ENCODE measurements around the gene SYT8. TPM values are rescaled to one million over a fixed set of nuclear protein-coding genes. Genes with fewer than 3 reads are reported as not detected.
A peak's percentile ranks its signal among the peaks of the same experiment; 100 is the strongest.

The SYT8 gene
- total and polyA plus RNA-seq, 2 experiments from 2014 or later, result not detected

DNA sequence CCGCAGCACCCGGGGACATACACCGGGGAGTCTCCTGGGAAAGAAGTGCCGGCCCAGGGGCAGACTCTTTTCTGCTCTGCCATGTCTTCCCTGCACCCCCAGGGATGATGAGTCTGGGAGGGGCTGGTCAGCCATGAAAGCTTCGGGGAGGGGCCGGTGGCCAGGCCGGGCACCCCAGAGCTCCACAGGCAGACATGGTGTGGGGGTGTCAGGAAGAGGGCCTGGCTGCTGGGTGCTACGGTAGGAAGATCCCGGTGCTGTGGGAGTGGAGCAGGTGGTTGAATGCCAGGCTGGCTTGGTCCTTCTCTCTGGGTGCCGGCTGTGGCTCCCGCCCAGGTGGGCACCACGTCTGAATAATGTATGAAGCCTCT, 35.5 kb downstream of the SYT8 start (continued):
- TF ChIP-seq STAT1 (IDR thresholded peaks at IDR 0.05; ENCODE audit: unreplicated experiment) (no peak), POLR2AphosphoS5 (IDR thresholded peaks at IDR 0.05; ENCODE audit: low read depth) (no peak)
- TF ChIP-seq, protein P1, sequence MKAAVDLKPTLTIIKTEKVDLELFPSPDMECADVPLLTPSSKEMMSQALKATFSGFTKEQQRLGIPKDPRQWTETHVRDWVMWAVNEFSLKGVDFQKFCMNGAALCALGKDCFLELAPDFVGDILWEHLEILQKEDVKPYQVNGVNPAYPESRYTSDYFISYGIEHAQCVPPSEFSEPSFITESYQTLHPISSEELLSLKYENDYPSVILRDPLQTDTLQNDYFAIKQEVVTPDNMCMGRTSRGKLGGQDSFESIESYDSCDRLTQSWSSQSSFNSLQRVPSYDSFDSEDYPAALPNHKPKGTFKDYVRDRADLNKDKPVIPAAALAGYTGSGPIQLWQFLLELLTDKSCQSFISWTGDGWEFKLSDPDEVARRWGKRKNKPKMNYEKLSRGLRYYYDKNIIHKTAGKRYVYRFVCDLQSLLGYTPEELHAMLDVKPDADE (IDR thresholded peaks at IDR 0.05), result no peak

DNA sequence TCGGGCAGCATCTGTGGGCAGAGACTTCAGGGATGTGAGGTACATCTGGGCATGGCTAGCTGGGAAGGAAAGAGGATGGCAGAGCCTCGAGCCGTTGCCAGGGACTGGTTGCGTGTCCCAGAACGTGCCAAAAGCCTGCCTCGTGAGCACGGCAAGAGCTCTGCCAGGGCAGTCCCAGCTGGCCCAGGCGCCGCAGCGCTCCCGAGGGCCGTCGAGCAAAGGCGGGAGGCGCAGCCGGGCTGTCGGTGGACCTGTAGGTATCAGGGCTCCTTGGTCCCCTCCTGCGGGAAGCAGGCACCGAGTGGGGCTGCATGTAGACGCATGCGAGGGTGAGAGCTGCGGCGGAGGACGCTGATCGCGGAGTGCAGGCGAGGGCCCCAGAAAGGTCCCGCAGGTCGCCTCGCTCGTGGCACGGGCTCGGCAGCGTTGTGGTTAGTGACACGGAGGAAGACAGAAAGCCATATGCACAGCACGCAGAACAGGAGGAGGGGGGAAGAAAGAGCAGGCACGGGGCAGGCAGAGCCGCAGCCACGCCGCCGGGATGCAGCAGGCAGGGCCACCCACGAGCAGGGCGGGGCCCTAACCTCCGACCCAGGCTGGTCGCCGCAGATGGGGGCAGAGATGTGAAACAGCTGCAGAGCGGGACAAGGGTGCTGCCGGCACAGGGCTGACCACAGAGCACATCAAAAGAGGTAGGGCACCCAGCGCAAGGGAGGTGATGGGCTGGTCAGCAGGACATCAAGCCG, 36.1 kb downstream of the SYT8 start:
- Histone ChIP-seq H3K27me3 (ENCODE audit: insufficient read depth) (no peaks in the 10 kb centered on the region), H3K36me3 (ENCODE audit: insufficient read depth) (no peaks in the 10 kb centered on the region), H3K27ac (ENCODE audit: low read depth) (no peak overlapping the region), H3K4me1 (ENCODE audit: insufficient read depth) (no peaks in the 10 kb centered on the region), H3K79me2 (replicated peaks; ENCODE audit: insufficient read depth) (no peaks in the 10 kb centered on the region), H4K20me1 (replicated peaks; ENCODE audit: insufficient read depth) (no peaks in the 10 kb centered on the region), H3K9me2 (ENCODE audit: insufficient read depth) (no peaks in the 10 kb centered on the region), H3F3A (replicated peaks; ENCODE audit: low read depth) (no peaks in the 10 kb centered on the region), H2AFZ (no peak overlapping the region), H3K4me3 (no peak overlapping the region), H3K4me2 (no peak overlapping the region)
- no peak for TF ChIP-seq POLR2AphosphoS5 (IDR thresholded peaks at IDR 0.05; ENCODE audit: low read depth)
- TF ChIP-seq, protein P2, sequence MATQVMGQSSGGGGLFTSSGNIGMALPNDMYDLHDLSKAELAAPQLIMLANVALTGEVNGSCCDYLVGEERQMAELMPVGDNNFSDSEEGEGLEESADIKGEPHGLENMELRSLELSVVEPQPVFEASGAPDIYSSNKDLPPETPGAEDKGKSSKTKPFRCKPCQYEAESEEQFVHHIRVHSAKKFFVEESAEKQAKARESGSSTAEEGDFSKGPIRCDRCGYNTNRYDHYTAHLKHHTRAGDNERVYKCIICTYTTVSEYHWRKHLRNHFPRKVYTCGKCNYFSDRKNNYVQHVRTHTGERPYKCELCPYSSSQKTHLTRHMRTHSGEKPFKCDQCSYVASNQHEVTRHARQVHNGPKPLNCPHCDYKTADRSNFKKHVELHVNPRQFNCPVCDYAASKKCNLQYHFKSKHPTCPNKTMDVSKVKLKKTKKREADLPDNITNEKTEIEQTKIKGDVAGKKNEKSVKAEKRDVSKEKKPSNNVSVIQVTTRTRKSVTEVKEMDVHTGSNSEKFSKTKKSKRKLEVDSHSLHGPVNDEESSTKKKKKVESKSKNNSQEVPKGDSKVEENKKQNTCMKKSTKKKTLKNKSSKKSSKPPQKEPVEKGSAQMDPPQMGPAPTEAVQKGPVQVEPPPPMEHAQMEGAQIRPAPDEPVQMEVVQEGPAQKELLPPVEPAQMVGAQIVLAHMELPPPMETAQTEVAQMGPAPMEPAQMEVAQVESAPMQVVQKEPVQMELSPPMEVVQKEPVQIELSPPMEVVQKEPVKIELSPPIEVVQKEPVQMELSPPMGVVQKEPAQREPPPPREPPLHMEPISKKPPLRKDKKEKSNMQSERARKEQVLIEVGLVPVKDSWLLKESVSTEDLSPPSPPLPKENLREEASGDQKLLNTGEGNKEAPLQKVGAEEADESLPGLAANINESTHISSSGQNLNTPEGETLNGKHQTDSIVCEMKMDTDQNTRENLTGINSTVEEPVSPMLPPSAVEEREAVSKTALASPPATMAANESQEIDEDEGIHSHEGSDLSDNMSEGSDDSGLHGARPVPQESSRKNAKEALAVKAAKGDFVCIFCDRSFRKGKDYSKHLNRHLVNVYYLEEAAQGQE (IDR thresholded peaks at IDR 0.05; ENCODE audit: unreplicated experiment), result no peak
- no peak for TF ChIP-seq NANOG (IDR thresholded peaks at IDR 0.05; ENCODE audit: borderline replicate concordance)
- TF ChIP-seq JUNB (IDR thresholded peaks at IDR 0.05; ENCODE audit: unreplicated experiment), result no peak
- no peak for TF ChIP-seq CREB1 (CRISPR knock-in tag; IDR thresholded peaks at IDR 0.05; ENCODE audit: low read depth)
- no peak for TF ChIP-seq STAT1 (IDR thresholded peaks at IDR 0.05; ENCODE audit: unreplicated experiment)
- TF ChIP-seq ZNF331 (CRISPR knock-in tag; IDR thresholded peaks at IDR 0.05; ENCODE audit: low read depth), result no peak
- TF ChIP-seq, protein P3, sequence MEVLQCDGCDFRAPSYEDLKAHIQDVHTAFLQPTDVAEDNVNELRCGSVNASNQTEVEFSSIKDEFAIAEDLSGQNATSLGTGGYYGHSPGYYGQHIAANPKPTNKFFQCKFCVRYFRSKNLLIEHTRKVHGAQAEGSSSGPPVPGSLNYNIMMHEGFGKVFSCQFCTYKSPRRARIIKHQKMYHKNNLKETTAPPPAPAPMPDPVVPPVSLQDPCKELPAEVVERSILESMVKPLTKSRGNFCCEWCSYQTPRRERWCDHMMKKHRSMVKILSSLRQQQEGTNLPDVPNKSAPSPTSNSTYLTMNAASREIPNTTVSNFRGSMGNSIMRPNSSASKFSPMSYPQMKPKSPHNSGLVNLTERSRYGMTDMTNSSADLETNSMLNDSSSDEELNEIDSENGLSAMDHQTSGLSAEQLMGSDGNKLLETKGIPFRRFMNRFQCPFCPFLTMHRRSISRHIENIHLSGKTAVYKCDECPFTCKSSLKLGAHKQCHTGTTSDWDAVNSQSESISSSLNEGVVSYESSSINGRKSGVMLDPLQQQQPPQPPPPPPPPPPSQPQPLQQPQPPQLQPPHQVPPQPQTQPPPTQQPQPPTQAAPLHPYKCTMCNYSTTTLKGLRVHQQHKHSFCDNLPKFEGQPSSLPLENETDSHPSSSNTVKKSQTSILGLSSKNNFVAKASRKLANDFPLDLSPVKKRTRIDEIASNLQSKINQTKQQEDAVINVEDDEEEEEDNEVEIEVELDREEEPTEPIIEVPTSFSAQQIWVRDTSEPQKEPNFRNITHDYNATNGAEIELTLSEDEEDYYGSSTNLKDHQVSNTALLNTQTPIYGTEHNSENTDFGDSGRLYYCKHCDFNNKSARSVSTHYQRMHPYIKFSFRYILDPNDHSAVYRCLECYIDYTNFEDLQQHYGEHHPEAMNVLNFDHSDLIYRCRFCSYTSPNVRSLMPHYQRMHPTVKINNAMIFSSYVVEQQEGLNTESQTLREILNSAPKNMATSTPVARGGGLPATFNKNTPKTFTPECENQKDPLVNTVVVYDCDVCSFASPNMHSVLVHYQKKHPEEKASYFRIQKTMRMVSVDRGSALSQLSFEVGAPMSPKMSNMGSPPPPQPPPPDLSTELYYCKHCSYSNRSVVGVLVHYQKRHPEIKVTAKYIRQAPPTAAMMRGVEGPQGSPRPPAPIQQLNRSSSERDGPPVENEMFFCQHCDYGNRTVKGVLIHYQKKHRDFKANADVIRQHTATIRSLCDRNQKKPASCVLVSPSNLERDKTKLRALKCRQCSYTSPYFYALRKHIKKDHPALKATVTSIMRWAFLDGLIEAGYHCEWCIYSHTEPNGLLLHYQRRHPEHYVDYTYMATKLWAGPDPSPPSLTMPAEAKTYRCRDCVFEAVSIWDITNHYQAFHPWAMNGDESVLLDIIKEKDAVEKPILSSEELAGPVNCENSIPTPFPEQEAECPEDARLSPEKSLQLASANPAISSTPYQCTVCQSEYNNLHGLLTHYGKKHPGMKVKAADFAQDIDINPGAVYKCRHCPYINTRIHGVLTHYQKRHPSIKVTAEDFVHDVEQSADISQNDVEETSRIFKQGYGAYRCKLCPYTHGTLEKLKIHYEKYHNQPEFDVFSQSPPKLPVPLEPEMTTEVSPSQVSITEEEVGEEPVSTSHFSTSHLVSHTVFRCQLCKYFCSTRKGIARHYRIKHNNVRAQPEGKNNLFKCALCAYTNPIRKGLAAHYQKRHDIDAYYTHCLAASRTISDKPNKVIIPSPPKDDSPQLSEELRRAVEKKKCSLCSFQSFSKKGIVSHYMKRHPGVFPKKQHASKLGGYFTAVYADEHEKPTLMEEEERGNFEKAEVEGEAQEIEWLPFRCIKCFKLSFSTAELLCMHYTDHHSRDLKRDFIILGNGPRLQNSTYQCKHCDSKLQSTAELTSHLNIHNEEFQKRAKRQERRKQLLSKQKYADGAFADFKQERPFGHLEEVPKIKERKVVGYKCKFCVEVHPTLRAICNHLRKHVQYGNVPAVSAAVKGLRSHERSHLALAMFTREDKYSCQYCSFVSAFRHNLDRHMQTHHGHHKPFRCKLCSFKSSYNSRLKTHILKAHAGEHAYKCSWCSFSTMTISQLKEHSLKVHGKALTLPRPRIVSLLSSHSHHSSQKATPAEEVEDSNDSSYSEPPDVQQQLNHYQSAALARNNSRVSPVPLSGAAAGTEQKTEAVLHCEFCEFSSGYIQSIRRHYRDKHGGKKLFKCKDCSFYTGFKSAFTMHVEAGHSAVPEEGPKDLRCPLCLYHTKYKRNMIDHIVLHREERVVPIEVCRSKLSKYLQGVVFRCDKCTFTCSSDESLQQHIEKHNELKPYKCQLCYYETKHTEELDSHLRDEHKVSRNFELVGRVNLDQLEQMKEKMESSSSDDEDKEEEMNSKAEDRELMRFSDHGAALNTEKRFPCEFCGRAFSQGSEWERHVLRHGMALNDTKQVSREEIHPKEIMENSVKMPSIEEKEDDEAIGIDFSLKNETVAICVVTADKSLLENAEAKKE (CRISPR knock-in tag; IDR thresholded peaks at IDR 0.05), result no peak
- TF ChIP-seq, protein P1 (IDR thresholded peaks at IDR 0.05), result no peak
- no peak for TF ChIP-seq EZH2 (IDR thresholded peaks at IDR 0.05; ENCODE audit: low read depth, unreplicated experiment)
- DNase-seq (ENCODE audit: low spot score) (peak; percentile 21), ATAC-seq (peak; percentile 57)
- peaks cover 4% of the 10 kb centered on the region for H3K27me3 Mint-ChIP-seq (ENCODE audit: insufficient read depth, low read depth, poor library complexity)
- H3K4me3 Mint-ChIP-seq, result no peak overlapping the region
- H3K27ac Mint-ChIP-seq, result no peak overlapping the region
- H3K9me3 Mint-ChIP-seq, result no peaks in the 10 kb centered on the region
- H3K4me1 Mint-ChIP-seq, result peaks cover 2% of the 10 kb centered on the region; the same call in 1 of the 3 replicates
- H3K36me3 Mint-ChIP-seq (ENCODE audit: low read depth), result no peaks in the 10 kb centered on the region

All from GM23338 (cell line).